ENCODE results near the gene TMEM97.

The TMEM97 gene

GRCh38 chr17:28318759-28319597 is at the start of gene TMEM97:
Gene TMEM97, plus strand, starts transcription at chr17:28319200. Its CDS starts 40 bp downstream, at chr17:28319240.
- H3K36me3 ChIP-seq (ENCODE audit: control insufficient read depth in 2 of 2, insufficient read depth in 1 of 2, low read length in 2 of 2) = peaks cover 3 to 12% of the 10 kb centered on the region in 2 experiments; a peak in 2 of 3 replicates
- TF ChIP-seq ZNF175 (tag by site-specific recombination; IDR thresholded peaks at IDR 0.05) (no peak), ZBTB20 (tag by site-specific recombination; IDR thresholded peaks at IDR 0.05) (peak; percentile 60; the same call in 1 of the 2 replicates), ZNF768 (tag by site-specific recombination; IDR thresholded peaks at IDR 0.05) (no peak), YY2 (tag by site-specific recombination; IDR thresholded peaks at IDR 0.05) (no peak), ZNF366 (tag by site-specific recombination; conservative IDR thresholded peaks at IDR 0.05) (peak; percentile 56), ZNF510 (tag by site-specific recombination; IDR thresholded peaks at IDR 0.05; ENCODE audit: insufficient replicate concordance) (no peak), PRDM1 (tag by site-specific recombination; IDR thresholded peaks at IDR 0.05) (no peak), MYNN (tag by site-specific recombination; IDR thresholded peaks at IDR 0.05; ENCODE audit: borderline replicate concordance) (0 out of 2 replicates have a peak, but pooled peaks have one; percentile 17), ZNF19 (tag by site-specific recombination; IDR thresholded peaks at IDR 0.05; ENCODE audit: low read depth) (no peak), ZNF2 (tag by site-specific recombination; IDR thresholded peaks at IDR 0.05) (peak; percentile 55), ZNF610 (tag by site-specific recombination; IDR thresholded peaks at IDR 0.05; ENCODE audit: borderline replicate concordance) (0 out of 2 replicates have a peak, but pooled peaks have one; percentile 66), ZBTB8A (tag by site-specific recombination; IDR thresholded peaks at IDR 0.05) (peak; percentile 59), TRIM28 (IDR thresholded peaks at IDR 0.05; ENCODE audit: borderline replicate concordance, low read length) (no peak), ZFP69B (tag by site-specific recombination; IDR thresholded peaks at IDR 0.05) (peak; percentile 48; the same call in 1 of the 2 replicates), ZNF202 (tag by site-specific recombination; IDR thresholded peaks at IDR 0.05; ENCODE audit: borderline replicate concordance) (no peak), ZNF324 (tag by site-specific recombination; IDR thresholded peaks at IDR 0.05) (0 out of 2 replicates have a peak, but pooled peaks have one; percentile 12), ZNF843 (tag by site-specific recombination; IDR thresholded peaks at IDR 0.05) (peak; percentile 52; the same call in 1 of the 2 replicates), ZNF114 (tag by site-specific recombination; IDR thresholded peaks at IDR 0.05) (no peak), ZNF157 (tag by site-specific recombination; IDR thresholded peaks at IDR 0.05) (no peak), GLI2 (tag by site-specific recombination; IDR thresholded peaks at IDR 0.05; ENCODE audit: borderline replicate concordance, low read depth) (no peak), ZSCAN30 (tag by site-specific recombination; IDR thresholded peaks at IDR 0.05) (peak; percentile 61), ZNF266 (tag by site-specific recombination; IDR thresholded peaks at IDR 0.05; ENCODE audit: low read depth) (no peak), ZNF140 (tag by site-specific recombination; IDR thresholded peaks at IDR 0.05) (no peak), ZNF639 (tag by site-specific recombination; IDR thresholded peaks at IDR 0.05) (peak; percentile 50; the same call in 1 of the 2 replicates), ZNF76 (tag by site-specific recombination; IDR thresholded peaks at IDR 0.05; ENCODE audit: borderline replicate concordance, low read depth) (peak; percentile 72; the same call in 1 of the 2 replicates), BCL11B (tag by site-specific recombination; IDR thresholded peaks at IDR 0.05; ENCODE audit: low read depth) (peak; percentile 51; the same call in 1 of the 2 replicates), GFI1B (tag by site-specific recombination; IDR thresholded peaks at IDR 0.05) (peak; percentile 29; the same call in 1 of the 2 replicates), KLF7 (tag by site-specific recombination; IDR thresholded peaks at IDR 0.05; ENCODE audit: borderline replicate concordance) (no peak), ZNF274 (IDR thresholded peaks at IDR 0.05; ENCODE audit: low read length) (no peak), ZNF274 (tag by site-specific recombination; IDR thresholded peaks at IDR 0.05; ENCODE audit: borderline replicate concordance) (no peak), FEZF1 (tag by site-specific recombination; IDR thresholded peaks at IDR 0.05) (no peak), ZNF791 (tag by site-specific recombination; IDR thresholded peaks at IDR 0.05) (no peak)
- TF ChIP-seq, protein P1, sequence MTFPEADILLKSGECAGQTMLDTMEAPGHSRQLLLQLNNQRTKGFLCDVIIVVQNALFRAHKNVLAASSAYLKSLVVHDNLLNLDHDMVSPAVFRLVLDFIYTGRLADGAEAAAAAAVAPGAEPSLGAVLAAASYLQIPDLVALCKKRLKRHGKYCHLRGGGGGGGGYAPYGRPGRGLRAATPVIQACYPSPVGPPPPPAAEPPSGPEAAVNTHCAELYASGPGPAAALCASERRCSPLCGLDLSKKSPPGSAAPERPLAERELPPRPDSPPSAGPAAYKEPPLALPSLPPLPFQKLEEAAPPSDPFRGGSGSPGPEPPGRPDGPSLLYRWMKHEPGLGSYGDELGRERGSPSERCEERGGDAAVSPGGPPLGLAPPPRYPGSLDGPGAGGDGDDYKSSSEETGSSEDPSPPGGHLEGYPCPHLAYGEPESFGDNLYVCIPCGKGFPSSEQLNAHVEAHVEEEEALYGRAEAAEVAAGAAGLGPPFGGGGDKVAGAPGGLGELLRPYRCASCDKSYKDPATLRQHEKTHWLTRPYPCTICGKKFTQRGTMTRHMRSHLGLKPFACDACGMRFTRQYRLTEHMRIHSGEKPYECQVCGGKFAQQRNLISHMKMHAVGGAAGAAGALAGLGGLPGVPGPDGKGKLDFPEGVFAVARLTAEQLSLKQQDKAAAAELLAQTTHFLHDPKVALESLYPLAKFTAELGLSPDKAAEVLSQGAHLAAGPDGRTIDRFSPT (tag by site-specific recombination; IDR thresholded peaks at IDR 0.05) = peak; percentile 45

More at GRCh38 chr17:28318759-28319597, at the start of gene TMEM97:
- peaks cover 10% of the 10 kb centered on the region for H3K4me1 ChIP-seq (ENCODE audit: control insufficient read depth, insufficient read depth, low read length)
- H3K4me3 ChIP-seq (ENCODE audit: low read depth, low read length) = peak within 1 kb of the TSS; percentile 69
- peak within 1 kb of the TSS; percentile 88 for H3K27ac ChIP-seq (ENCODE audit: extremely low read depth, low read depth, low read length)
- ChIA-PET POLR2A (interaction anchor here (0.5 to 6.2 kb wide), 6 partner anchors 10 to 278 kb away, joined by 3 to 40 read pairs (median 3); partner anchors contain the start of genes IFT20 and TNFAIP1), CTCF (interaction anchor here (0.7 to 1.8 kb wide), 3 partner anchors 55 to 289 kb away, joined by 3 to 9 read pairs (median 3); no protein-coding TSS in a partner anchor)
- H3K9me3 ChIP-seq (ENCODE audit: control insufficient read depth, insufficient read depth, low read depth, low read length) = no peaks in the 10 kb centered on the region
